Measurements from ENCODE around the gene HUS1.

Gene HUS1

DNA sequence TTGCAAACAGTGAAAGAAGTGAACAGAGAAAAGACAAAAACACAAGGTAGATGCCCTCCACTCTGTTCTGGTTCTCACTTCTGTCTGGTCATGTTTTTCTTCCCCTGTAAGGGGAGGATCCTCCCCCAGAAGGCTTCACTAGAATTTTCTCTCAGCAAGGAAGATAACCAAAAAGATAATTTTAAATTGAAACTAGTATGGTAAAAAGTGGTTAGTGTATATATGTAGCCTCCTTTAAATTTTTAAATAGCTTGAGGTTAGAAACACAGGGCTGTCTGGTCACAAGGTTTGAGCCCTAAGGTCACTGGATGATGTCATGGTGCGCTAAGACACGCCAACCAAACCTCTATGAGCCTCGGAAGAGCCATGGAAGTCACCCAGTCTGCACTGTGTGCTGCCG is 25.6 kb downstream of the HUS1 start:
- Histone ChIP-seq H3K4me1 (ENCODE audit: control insufficient read depth, insufficient read depth, low read length) (no peaks in the 10 kb centered on the region), H3K4me3 (ENCODE audit: low read depth, low read length) (no peak overlapping the region), H3K27ac (ENCODE audit: extremely low read depth, low read depth, low read length) (no peak overlapping the region), H3K9me3 (ENCODE audit: control insufficient read depth, insufficient read depth, low read depth, low read length) (no peaks in the 10 kb centered on the region), H3K36me3 (ENCODE audit: control insufficient read depth in 2 of 2, insufficient read depth in 1 of 2, low read length in 2 of 2) (peaks cover 11 to 31% of the 10 kb centered on the region in 2 experiments)
- CTCF ChIA-PET, result interaction anchor here (0.7 to 0.8 kb wide), 3 partner anchors 8 to 201 kb away, joined by 3 to 7 read pairs (median 3); no protein-coding TSS in a partner anchor
- no peak for TF ChIP-seq ZNF645 (tag by site-specific recombination; IDR thresholded peaks at IDR 0.05)
- TF ChIP-seq ZNF623 (tag by site-specific recombination; IDR thresholded peaks at IDR 0.05), result no peak
- TF ChIP-seq SP2 (tag by site-specific recombination; IDR thresholded peaks at IDR 0.05), result no peak
- no peak for TF ChIP-seq YY2 (tag by site-specific recombination; IDR thresholded peaks at IDR 0.05)
- TF ChIP-seq, protein P1, sequence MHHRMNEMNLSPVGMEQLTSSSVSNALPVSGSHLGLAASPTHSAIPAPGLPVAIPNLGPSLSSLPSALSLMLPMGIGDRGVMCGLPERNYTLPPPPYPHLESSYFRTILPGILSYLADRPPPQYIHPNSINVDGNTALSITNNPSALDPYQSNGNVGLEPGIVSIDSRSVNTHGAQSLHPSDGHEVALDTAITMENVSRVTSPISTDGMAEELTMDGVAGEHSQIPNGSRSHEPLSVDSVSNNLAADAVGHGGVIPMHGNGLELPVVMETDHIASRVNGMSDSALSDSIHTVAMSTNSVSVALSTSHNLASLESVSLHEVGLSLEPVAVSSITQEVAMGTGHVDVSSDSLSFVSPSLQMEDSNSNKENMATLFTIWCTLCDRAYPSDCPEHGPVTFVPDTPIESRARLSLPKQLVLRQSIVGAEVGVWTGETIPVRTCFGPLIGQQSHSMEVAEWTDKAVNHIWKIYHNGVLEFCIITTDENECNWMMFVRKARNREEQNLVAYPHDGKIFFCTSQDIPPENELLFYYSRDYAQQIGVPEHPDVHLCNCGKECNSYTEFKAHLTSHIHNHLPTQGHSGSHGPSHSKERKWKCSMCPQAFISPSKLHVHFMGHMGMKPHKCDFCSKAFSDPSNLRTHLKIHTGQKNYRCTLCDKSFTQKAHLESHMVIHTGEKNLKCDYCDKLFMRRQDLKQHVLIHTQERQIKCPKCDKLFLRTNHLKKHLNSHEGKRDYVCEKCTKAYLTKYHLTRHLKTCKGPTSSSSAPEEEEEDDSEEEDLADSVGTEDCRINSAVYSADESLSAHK (tag by site-specific recombination; IDR thresholded peaks at IDR 0.05), result no peak
- no peak for TF ChIP-seq ZNF488 (tag by site-specific recombination; IDR thresholded peaks at IDR 0.05)
- TF ChIP-seq ZNF791 (tag by site-specific recombination; IDR thresholded peaks at IDR 0.05), result no peak
- TF ChIP-seq ZBTB7A (tag by site-specific recombination; IDR thresholded peaks at IDR 0.05; ENCODE audit: low read depth), result no peak
- TF ChIP-seq ZNF366 (tag by site-specific recombination; conservative IDR thresholded peaks at IDR 0.05), result no peak
- no peak for TF ChIP-seq ZBTB17 (tag by site-specific recombination; IDR thresholded peaks at IDR 0.05)
- no peak for TF ChIP-seq TCF7L2 (IDR thresholded peaks at IDR 0.05; ENCODE audit: borderline replicate concordance, low read depth, low read length)
- TF ChIP-seq ZNF175 (tag by site-specific recombination; IDR thresholded peaks at IDR 0.05), result no peak
- TF ChIP-seq, protein P2, sequence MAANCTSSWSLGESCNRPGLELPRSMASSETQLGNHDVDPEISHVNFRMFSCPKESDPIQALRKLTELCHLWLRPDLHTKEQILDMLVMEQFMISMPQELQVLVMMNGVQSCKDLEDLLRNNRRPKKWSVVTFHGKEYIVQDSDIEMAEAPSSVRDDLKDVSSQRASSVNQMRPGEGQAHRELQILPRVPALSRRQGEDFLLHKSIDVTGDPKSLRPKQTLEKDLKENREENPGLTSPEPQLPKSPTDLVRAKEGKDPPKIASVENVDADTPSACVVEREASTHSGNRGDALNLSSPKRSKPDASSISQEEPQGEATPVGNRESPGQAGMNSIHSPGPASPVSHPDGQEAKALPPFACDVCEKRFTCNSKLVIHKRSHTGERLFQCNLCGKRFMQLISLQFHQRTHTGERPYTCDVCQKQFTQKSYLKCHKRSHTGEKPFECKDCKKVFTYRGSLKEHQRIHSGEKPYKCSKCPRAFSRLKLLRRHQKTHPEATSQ (tag by site-specific recombination; IDR thresholded peaks at IDR 0.05), result no peak
- TF ChIP-seq PATZ1 (tag by site-specific recombination; IDR thresholded peaks at IDR 0.05), result no peak
- TF ChIP-seq GLI4 (tag by site-specific recombination; IDR thresholded peaks at IDR 0.05), result no peak
- TF ChIP-seq, protein P3, sequence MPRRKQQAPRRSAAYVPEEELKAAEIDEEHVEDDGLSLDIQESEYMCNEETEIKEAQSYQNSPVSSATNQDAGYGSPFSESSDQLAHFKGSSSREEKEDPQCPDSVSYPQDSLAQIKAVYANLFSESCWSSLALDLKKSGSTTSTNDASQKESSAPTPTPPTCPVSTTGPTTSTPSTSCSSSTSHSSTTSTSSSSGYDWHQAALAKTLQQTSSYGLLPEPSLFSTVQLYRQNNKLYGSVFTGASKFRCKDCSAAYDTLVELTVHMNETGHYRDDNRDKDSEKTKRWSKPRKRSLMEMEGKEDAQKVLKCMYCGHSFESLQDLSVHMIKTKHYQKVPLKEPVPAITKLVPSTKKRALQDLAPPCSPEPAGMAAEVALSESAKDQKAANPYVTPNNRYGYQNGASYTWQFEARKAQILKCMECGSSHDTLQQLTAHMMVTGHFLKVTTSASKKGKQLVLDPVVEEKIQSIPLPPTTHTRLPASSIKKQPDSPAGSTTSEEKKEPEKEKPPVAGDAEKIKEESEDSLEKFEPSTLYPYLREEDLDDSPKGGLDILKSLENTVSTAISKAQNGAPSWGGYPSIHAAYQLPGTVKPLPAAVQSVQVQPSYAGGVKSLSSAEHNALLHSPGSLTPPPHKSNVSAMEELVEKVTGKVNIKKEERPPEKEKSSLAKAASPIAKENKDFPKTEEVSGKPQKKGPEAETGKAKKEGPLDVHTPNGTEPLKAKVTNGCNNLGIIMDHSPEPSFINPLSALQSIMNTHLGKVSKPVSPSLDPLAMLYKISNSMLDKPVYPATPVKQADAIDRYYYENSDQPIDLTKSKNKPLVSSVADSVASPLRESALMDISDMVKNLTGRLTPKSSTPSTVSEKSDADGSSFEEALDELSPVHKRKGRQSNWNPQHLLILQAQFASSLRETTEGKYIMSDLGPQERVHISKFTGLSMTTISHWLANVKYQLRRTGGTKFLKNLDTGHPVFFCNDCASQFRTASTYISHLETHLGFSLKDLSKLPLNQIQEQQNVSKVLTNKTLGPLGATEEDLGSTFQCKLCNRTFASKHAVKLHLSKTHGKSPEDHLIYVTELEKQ (tag by site-specific recombination; IDR thresholded peaks at IDR 0.05; ENCODE audit: borderline replicate concordance), result no peak
- POLR2A ChIA-PET, result no interaction called here
